NCI-H1694 (cell line): ENCODE measurements around the gene PRSS33.
A peak's percentile ranks its signal among the peaks of the same experiment; 100 is the strongest.

Experiments
- DNase-seq: peaks from one replicate; lab custom pipeline; 2025; lab: John Stamatoyannopoulos, UW

The PRSS33 gene

GRCh38 chr16:2787406-2787805 lies at the start of gene PRSS33:
TSS of gene PRSS33 (minus strand) at chr16:2787560. CDS start at chr16:2786547, 1,013 bp downstream.
- DNase-seq = no peak

- DNase-seq = no peak
Observed at GRCh38 chr16:2836646-2837508, 49.5 kb upstream of the PRSS33 start.

DNA sequence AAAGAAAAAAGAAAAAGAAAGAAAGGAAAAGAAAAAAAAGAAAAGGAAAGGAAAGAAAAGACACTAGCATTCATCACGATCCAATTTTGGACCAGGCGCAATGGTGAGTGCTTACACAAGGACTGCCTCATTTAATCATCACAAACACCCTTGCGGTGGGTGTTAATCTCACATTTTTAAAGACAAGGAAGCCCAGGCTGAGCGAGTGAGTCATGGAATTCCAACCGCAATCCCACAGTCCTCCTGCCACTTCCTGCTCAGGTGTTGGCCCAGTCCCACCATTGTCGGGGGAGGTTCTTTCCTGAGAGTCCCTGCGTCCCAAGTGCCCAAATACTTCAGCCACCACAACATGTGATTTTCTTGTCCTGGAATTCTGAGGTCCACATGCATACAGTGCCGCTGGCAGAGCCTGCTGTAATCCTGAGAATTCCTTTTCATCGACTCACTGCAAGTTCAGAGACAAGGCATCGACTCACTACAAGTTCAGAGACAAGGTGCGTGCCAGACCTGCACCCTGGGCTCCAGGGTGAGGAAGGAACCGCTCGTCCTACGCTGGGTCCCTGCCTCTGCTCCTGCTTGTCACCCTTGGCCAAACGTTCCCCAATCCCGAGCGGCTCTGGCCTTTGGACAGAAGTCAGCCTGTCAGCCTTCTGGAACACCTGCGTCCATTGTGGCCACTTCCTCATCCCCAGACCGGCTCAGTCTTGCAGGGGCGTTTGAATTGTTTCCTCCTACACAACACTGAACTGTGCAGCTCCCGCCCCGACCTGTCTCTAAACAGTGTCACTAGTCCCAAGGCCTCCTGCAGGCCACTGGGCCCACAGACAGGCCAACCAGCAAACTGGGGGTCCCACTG lies 48.5 kb upstream of the PRSS33 start:
- DNase-seq = no peak

DNA sequence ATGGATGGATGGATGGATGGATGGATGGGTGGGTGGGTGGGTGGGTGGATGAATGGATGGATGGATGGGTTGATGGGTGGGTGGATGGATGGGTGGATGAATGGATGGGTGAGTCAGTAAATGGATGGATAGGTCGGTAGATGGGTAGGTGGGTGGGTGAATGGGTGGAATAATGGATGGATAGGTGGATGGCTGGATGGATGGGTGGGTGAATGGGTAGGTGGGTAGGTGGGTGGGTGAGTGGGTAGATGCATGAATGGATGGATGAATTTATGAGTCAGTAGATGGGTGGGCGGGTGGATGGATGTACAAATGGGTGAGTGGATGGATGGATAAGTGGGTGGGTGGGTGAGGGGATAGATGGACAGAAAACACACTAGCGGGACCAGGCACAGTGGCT lies 47.6 kb upstream of the PRSS33 start:
- DNase-seq = no peak

GRCh38 chr16:2833776-2834175 lies 46.4 kb upstream of the PRSS33 start:
- no peak for DNase-seq

DNA sequence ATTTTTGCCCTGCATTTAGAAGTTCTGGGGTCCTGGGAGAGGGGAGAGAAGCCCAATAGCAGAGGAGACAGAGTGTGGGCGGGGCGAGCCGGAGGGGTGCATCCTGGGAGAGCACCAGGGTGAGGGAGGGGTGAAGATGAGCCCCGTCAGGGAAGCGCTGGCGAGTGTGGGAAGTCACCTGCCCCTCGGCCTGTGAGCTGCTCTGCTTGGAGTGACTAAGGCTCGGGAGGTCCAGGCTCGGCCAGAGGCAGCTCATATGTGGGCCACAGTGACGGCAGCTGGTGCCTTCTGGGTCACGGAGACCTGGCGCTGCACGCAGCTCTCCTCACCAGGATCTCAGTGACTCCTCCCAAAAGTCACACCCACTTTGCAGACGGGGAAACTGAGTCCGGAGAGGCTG lies 43.8 kb upstream of the PRSS33 start:
- no peak for DNase-seq

DNA sequence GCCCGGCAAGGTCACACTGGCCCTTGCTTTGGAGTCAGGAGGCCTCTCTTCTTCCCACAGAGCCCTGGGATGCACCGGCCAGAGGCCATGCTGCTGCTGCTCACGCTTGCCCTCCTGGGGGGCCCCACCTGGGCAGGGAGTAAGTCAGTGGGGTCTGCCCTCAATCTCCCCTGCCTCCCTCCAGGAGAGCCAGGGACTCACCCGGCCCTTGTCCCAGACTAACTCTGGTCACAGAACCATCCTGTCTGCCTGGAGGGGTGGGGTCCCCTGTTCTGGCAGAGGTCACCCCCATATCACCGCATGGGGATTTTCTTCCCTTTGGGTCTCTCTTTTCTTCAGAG lies 43.0 kb upstream of the PRSS33 start:
- no peak for DNase-seq

- no peak for DNase-seq
Observed at GRCh38 chr16:2829501-2830354, 42.4 kb upstream of the PRSS33 start, which contains the start of gene ZG16B. TSS of gene ZG16B (plus strand) at chr16:2830303. CDS start at chr16:2830442, 139 bp downstream.

GRCh38 chr16:2828876-2829430 lies 41.6 kb upstream of the PRSS33 start:
- no peak for DNase-seq

DNA sequence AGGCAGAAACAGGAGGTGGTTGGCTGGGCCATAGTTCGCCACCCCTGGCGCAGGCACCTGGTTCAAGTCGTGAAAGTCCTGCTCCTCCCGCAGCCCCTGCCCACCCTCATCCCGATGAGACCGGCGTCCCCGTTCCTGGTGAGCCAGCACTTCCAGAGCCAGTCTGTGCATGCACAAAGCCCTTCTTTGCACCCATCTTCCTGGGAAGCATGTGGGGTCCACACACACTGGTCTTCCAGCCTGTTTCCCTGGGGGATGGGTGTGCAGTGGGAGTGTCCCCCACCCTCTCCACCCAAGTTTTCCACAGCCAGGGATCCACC lies 41.1 kb upstream of the PRSS33 start:
- no peak for DNase-seq

DNA sequence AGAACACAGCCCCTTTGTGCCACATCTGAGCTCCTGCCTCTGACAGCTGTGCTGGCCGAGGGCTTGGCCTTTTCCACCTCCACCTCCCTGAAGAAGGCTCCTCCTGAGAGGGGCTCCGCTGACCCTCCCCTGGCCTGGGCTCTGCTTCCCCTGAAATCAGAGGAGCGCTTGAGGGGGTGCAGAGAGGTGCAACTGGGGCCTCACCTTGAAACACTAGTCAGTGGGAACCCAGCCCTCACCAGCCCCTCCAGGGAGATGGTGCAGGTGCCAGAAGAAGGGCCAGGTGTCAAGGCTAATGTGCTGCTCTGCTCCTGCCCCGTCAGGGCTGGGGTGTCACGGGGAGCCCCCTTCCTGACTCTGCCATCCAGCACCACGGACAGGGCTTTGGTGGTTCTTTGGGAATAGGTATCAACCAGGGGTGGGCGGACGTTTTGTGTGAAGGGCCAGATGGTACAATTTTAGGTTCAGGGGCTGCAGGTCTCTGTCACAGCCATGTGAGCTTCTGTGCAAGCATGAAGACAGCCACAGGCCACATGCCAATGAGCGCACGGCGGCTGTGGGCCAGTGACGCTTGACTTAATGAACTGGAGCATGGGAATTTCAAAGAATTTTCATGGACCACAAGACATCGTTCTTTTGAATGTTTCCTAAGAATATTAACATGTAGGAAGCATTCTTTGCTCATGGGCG lies 40.6 kb upstream of the PRSS33 start:
- no peak for DNase-seq

GRCh38 chr16:2827374-2827791 lies 40.0 kb upstream of the PRSS33 start:
- no peak for DNase-seq

DNA sequence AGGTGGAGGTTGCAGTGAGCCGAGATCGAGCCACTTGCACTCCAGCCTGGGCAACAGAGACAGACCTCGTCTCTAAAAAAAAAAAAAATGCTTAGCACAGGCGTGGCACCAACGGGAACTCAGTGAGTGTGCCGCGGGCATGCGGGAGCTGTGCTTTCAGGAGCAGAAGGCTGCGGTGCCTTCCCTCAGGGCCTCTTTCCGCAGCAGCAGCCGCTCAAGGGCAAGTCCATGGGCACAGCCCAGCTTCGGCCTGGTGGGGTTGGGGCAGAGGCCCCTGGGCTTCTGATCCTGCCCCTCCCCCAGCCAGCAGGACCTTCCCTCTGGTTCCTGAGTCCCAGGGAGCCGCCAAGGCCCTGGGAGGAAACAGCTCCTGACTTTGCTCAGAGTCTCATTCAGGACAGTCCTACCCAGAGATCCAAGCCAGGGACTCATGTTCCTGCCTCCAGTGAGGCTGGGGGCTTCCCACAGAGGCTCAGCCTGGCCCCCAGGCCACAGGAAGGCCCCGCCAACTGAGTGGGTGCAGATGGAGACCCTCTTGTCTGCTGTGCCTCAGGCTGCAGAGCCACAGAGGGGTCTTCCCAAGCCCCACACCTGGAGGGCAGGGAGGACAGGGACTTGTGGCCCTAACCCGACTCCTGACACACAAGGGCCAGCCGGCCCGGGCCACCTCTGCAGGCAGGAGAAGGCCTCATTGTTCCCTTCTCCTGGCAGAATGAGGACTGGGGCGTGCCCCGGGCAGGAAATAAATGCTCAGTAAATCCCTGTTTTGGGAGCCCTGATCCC lies 39.4 kb upstream of the PRSS33 start:
- DNase-seq = no peak

- DNase-seq = no peak
Observed at GRCh38 chr16:2825906-2826305, 38.5 kb upstream of the PRSS33 start.

DNA sequence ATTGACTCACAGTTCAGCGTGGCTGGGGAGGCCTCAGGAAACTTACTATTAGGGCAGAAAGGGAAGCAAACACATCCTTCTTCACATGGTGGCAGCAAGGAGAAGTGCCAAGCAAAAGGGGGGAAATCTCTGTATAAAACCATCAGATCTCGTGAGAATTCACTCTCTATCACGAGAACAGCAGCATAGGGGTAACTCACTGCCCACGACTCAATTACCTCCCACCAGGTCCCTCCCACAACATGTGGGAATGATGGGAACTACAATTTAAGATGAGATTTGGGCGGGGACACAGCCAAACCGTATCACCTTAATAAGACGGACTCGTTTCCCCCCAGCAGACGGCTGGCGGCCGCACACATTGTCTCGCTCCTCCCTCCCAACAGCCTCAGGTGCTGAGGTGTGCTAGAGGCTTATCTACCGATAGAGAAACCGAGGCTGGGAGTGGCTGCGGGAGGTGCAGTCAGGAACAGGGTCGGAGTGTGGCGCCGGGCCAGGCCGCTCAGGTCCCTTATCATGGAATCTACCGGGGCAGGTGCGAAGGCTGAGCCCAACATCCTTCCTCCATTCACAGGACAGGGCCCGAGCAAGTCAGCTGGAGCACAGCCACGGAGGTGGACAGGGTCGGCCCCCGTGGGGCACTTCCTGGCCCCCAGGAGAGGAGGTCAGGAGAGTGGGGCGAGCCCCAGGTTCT lies 37.8 kb upstream of the PRSS33 start:
- DNase-seq = no peak

DNA sequence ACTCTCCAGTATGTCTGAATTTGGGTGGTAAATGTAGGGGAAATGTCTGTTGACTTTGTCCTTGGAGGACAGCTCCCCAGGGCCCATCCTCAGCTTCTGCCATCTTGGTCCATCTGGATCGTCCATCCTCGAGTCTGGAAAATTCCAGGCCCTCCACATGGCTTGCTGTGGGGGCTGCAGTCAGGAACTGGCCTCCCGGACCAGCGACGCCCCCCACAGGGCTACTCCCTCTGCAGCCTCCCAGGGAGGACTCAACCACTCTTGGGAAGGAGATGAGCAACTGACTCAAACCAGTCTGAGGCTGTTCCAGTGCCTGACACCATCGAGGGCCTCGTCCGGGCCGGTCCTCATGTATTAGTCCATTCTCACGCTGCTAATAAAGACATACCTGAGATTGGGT lies 37.3 kb upstream of the PRSS33 start:
- DNase-seq = no peak

- DNase-seq = no peak
Observed at GRCh38 chr16:2822496-2822895, 35.1 kb upstream of the PRSS33 start.

DNA sequence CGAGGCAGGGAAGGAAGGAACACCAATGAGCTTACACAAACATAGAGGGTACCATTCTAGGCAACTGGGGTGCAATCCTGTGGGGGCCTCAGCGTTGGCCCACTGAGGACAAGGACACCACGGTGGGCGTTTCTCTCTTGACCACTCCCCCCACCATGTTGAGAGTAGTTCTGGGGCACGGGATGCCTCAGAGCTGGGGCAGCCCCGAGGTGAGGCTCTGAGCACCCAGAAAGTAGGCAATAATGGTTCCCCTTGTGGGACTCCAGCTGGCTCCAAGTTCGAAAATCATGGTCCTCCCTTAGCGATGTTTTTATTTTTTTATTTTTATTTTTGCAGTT lies 34.8 kb upstream of the PRSS33 start:
- DNase-seq = no peak

DNA sequence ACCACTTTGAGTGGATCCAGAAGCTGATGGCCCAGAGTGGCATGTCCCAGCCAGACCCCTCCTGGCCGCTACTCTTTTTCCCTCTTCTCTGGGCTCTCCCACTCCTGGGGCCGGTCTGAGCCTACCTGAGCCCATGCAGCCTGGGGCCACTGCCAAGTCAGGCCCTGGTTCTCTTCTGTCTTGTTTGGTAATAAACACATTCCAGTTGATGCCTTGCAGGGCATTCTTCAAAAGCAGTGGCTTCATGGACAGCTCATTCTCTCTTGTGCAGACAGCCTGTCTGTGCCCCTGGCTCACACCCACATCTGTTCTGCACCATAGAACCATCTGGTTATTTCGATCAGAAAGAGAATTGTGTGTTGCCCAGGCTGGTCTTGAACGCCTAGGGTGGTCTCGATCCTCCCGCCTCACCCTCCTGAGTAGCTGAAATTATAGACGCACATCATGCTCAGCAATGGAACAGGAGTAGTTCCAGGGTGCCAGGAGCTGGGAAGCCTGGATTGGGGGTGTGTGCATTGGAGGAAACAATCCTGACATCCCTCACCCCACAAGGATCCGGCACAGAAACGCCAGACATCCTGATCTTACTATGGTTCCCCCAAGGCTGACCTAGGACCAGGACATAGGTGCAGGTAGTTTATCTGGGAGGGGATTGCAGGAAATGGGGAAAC lies 34.3 kb upstream of the PRSS33 start:
- DNase-seq = peak; percentile 44
